ENCODE results near the gene SH3GL2.

Gene SH3GL2

DNA sequence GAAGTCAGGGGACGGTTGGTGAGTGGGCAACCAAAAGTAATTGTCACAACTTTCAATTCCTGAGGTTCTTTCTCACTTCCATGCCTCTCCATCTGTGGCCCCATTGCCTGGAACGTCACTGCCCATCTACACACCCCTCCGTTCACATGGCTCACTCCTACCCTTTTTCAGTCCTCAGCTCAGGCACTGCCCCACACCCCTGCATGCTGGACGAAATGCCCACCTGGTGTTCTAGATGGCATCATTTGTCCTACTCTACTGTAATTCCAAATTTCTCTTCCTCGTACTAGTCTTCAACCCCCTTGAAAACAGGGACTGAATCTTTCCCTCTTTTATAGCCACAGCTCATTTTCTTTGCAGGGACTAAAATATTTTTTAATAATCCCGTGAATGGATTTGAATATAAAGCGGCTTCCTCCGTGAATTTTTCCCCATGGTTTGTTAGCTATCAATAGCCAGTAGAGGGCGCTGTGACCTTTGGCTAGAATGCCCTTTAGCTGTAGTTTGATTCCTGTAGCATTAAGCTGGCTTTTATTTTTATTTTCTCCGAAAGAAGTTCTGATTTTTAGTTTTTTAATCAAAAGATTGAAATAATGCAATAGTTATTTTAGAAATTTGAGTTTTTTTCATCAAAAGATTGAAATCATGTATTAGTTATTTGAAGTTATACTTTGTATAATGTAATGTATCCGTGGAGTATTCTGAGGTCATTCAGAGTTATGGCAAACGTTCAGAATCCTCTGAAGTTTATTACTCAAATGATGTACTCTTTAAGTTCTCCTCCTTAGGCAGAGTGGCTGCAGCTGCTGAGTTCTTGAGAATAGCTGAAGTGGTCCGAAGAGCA, 232.1 kb downstream of the SH3GL2 start:
- peak; percentile 55 for DNase-seq (ENCODE audit: low spot score)

DNA sequence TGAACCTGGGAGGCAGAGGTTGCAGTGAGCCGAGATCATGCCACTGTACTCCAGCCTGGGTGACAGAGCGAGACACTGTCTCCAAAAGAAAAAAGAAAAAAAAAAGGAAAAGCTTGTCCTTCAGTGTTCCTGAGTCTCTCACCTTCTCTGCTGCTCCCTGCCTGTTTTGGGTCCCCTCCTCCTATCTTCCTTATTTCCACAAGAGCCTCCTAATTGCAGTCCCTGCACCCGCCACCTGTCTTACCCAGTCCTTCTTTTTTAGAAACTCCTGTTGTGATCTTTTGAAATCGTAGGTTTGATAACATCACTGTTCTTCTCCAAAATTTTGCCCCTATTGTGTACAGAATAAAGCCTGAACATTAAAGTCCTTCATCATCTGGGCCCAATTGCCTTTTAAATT, 234.9 kb downstream of the SH3GL2 start:
- no peak for DNase-seq (ENCODE audit: low spot score)

DNA sequence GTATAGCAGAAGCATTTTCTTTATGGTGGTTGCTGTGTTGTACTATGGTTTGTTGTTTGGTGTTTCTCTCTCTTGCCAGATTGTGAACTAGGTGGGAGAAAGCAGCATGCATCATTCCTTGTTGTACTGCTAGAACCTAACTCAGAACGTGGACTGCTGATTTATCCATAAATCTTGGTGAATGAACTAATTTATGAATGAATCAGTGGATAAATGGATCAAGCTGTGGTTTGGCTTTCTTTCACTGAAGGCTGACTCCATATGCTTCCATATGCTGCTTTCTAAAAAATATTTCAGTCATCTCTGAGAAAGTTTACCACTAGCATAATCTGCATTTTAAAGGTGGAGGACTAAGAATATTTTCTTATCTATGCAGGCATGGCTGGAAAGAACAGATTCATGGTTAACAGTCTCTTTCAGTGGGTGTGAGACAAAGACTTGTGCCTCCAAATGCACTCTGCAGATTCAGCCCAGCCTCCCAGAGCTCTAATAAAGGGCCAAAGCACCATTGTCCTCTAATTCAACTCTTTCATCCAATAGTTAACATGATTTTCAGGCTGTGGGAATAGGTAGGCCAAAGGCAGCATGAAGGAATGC, 237.7 kb downstream of the SH3GL2 start:
- no peak for DNase-seq (ENCODE audit: low spot score)

DNA sequence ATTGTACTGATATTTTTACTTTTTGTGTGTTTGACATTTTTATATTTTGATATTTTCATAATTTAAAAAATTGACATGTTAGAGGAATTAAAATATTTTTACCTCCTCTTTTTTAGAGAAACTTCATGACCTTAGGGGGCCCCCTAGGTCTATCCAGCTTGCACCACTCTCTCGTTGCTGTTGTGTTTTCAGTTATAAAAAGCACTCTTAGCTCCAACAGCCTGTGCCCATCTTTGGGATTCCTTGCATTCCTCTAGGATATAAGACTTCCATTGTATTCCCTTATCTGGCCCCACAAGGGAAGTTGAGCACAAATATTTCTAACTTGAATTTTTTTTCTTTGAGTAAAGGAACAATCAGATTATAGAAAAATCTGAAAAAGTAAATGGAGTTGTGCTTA, 245.3 kb downstream of the SH3GL2 start:
- no peak for DNase-seq (ENCODE audit: low spot score)

DNA sequence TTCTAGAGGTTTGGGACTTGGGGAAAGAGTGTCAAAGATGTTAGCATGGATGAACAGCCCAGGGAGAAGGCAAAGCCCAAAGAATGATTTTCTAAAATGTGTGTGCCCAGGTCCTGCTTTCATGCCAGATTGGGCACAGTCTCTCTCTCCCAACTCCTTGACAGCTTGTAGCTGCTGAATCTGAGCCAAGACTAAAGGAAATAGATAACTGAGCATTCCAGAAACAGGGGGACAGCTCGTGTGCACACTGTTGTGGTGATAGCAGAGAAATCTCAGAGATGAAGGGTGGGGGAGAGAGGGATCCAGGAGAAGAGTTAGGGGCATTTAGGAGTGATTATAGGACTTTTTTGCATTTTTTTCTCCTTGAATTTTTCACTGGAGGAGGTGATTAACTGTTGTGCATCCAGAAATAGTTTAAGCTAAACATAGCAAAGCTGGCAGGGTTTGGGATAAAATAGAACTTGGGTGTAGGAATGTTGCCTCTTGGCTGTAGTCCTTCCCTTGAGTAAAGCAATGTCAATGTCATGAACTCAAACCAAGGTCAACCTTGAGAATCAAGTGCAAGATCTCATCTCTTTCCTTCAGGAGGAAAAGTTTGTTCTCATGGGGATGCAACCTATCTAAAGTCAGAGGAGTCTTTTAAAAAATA, 245.9 kb downstream of the SH3GL2 start:
- no peak for DNase-seq (ENCODE audit: low spot score)

DNA sequence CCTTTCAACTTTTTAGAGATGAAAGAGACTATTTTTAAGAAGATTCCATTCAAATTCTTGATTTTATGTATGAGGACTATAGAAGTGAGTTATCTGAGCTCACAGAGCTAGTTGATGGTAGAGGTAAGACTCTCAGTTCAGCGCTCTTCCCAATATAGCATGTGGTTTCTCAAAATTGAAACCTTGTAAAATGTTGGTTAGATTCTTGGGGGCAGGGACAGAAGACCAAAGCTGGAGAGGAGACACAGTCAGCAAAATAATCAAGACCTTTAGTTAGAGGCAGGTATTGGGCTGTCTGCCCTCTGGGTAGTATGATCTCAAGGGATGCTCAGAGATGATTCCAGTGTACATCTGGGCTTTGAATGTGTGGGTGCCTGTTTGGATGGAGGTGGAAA, 246.4 kb downstream of the SH3GL2 start:
- DNase-seq (ENCODE audit: low spot score) = no peak

DNA sequence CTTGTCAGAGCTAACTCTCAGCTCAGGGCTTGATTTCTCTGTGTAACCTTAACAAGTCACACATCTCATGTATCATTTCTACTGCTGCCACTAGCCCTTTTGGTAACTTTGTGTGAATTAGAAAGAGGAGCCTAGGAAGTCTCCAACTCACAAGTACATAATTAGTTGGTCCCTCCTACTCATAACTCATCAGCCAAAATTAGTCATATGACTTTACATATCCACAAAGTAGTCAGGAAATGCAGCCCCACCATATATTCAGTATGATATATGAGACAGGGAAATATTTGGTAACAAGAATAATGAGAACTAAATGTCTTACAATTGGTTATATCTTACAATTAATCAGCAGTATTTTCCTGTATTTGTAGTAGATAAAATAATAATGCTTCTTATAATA, 250.2 kb downstream of the SH3GL2 start:
- no peak for DNase-seq (ENCODE audit: low spot score)

DNA sequence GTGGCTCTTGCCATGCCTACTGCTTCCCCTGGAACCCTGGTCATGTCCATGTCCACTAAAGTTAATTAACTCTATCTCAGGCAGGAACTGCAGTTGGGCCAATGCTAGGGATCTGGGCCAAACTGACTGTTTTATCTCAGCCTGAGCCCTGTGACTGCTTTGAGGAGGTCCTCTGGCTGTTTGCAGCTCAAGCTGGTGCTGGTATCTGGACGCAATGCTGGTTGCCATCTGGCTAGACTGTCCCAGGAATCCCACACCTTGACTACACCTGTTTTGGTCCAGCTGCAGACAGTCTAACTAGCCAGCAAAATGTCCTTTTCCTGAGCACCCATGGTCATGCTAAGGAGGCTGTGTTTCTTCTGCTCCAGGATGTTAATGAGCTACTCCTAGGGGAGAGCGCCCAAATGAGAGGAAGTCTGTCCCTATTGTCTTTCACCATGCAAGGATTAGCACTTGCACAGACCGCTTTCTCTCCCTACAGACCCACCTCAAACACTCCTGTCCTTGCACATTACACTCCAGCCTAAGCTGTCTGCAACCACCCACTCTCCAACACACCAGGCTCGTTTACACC, 251.0 kb downstream of the SH3GL2 start:
- no peak for DNase-seq (ENCODE audit: low spot score)

DNA sequence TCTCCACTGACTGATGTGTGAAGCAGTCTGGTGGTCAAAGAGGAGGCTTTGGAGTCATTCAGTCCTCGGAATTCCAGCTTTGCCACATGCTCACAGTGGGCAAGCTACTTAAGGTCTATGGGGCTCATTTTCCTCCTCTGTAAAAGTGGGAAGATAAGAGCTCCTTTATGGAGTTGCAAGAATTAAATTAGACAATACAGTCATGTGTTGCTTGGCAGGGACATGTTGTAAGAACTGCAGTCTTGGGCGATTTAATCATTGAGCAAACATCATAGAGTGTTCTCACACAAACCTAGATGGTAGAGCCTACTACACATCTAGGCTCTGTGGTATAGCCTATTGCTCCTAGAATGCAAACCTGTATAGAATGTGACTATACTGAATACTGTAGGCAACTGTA, 253.9 kb downstream of the SH3GL2 start:
- DNase-seq (ENCODE audit: low spot score) = no peak

DNA sequence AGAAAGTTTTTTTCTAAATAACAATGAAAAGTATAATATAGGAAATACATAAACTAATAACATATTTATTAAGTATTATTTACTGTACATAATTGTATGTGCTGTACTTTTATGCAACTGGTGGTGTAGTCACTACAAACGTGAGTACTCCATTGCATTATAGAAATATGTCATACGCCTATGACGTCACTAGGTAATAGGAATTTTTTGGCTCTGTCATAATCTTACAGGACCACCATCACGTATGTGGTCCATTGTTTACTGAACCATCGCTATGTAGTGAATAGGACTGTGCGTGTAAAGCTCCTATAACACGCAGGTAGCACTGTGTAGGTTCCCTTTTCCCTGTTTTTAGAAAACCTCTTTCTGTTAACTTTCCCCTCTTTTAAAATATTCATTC, 255.0 kb downstream of the SH3GL2 start:
- no peak for DNase-seq (ENCODE audit: low spot score)

DNA sequence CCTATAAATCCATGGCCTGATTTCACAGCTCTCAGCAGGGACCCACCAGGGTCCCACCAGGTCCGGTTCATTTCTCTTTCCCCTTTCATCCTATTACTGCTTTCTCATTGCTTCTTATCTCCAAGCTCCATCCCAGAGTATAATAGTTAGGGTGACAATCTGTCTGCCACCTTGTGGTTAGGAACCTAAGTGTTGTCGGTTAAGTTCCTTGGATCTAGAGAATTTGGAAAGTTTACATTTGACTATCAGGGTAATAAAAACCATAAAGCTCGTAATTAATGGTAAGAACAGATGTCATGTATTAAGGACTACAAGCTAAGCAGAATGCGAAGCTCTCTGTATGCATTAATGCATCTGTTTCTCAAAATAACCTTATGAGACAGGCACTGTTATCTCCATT, 259.1 kb downstream of the SH3GL2 start:
- no peak for DNase-seq (ENCODE audit: low spot score)

DNA sequence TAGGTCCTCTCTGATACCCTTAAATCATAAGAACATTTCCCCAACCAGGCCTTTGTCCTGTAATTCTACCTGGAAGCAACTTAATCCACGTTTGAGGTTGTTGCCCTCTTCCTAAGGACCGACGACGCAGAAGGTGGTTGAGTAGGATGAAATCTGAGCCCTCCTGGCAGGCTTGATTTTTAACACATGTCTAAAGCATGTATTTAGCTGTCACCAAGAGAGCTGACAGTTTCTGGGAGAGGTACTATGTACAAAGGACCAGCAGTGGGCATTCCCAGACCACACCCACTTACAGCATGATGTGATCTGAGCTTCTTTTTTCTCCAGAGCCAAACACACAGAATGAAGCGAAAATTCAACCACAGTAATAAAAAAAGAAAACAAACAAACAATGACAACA, 260.9 kb downstream of the SH3GL2 start:
- no peak for DNase-seq (ENCODE audit: low spot score)

DNA sequence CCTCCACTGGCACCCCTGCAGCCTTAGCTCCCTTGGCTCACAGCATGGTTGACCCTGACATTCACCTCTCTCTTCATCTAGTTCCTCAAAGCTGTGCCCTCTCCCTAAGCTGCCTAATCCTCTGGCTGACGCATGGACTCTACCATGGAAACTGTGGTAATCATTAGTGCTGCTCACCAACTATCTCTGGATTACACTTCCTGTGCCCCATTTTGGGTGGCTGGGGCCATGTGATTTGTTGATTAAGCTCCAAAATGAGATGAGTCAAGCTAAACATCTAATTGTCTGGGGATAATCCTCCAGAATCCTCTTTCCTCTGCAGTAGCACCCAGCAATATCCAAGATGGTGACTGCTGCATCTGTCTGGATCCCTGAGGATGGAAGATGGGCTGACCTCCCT, 264.4 kb downstream of the SH3GL2 start:
- DNase-seq (ENCODE audit: low spot score) = no peak
